ENCODE measurements around the gene CLTB.
"Not testable (repeated sequence)": the region's sequence is repeated elsewhere in the genome, so short reads cannot be mapped to it uniquely, and the experiment has no call there.

CLTB gene

GRCh38 chr5:176426876-176427275 lies 10.5 kb upstream of the CLTB start:
- DNase-seq (ENCODE audit: low read depth in 2 of 2), result no peak

- no peak for DNase-seq (ENCODE audit: low read depth in 2 of 2)
These were observed 9.5 kb upstream of the CLTB start for GRCh38 chr5:176425791-176426190.

- no peak for DNase-seq (ENCODE audit: low read depth in 2 of 2)
These were observed 8.8 kb upstream of the CLTB start for GRCh38 chr5:176425138-176425537.

GRCh38 chr5:176424181-176424580 lies 7.8 kb upstream of the CLTB start:
- no peak for DNase-seq (ENCODE audit: low read depth in 2 of 2)

- DNase-seq (ENCODE audit: low read depth in 2 of 2), result no peak
These were observed 4.7 kb upstream of the CLTB start for GRCh38 chr5:176420972-176421544.

GRCh38 chr5:176420086-176420485 lies 3.7 kb upstream of the CLTB start:
- DNase-seq (ENCODE audit: low read depth in 2 of 2), result no peak

GRCh38 chr5:176418251-176418650 lies 1.9 kb upstream of the CLTB start:
- DNase-seq (ENCODE audit: low read depth in 2 of 2), result no peak

GRCh38 chr5:176416965-176417364 lies 626 bp upstream of the CLTB start:
- no peak for DNase-seq (ENCODE audit: low read depth in 2 of 2)

- DNase-seq (ENCODE audit: low read depth in 2 of 2), result no peak
These were observed 943 bp downstream of the CLTB start for GRCh38 chr5:176415240-176415951.

DNA sequence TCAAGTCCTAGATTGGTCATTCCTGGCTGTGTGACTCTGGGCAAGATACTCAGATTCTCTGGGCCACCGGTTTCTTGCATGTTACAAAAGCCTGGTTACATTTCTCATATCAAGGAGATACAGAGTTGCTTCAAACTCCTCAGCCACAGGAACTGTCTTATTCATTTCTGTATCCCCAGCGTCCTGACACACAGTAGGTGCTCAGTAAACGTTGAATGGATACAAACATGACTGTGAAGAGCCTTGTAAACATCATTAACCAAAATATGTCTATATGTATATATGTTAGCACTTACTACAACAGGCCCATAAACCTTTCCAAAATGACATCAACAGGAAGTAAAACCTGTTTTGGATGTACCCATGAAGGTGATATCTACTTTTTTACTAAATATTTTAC lies 1.6 kb downstream of the CLTB start:
- DNase-seq (ENCODE audit: low read depth in 2 of 2), result no peak

DNA sequence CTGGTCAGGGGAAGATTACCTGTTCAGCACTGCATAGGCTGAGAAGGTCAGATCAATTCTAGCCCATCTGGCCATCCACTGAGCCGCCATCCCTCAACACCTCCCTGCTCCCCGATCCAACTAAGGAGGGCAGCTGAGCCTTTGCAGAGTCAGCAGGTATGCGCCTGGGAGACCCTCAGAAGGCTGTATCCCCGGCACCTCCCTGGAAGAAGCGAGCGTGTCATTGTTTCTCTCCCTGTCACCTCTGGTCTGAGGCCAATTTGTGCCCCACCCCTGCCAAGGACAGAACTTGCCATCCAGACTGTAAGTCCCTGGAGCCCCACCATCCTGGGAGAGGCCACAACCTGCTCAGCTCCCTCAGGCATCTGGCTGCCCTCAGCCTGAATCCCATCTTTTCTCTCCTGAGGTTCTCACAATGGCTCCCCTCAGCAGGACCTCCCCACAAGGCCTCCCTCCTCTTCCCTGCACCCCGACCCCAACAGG lies 2.6 kb downstream of the CLTB start:
- DNase-seq (ENCODE audit: low read depth in 2 of 2), result no peak

DNA sequence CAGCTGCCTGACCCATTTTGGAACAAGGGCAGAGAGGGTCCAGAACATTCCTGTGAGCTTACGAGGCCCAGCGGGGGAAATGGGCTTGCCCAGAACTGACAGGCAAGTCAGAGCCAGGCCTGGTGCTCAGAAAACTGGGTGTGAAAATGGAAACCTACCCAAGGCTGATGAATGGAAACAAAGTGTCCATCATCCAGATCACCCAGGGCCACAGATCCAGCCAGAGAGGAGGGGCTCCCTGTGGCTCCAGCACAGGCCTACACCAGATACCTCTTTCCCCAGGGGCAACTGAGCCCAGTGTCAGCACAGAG lies 3.1 kb downstream of the CLTB start:
- no peak for DNase-seq (ENCODE audit: low read depth in 2 of 2)

- no peak for DNase-seq (ENCODE audit: low read depth in 2 of 2)
These were observed 3.7 kb downstream of the CLTB start for GRCh38 chr5:176412517-176413254.

- DNase-seq (ENCODE audit: low read depth in 2 of 2), result no peak
These were observed 5.7 kb downstream of the CLTB start for GRCh38 chr5:176410486-176411180.

GRCh38 chr5:176409765-176410164 lies 6.6 kb downstream of the CLTB start:
- no peak for DNase-seq (ENCODE audit: low read depth in 2 of 2)

- DNase-seq (ENCODE audit: low read depth in 2 of 2), result no peak
These were observed 7.7 kb downstream of the CLTB start for GRCh38 chr5:176408590-176408989.

DNA sequence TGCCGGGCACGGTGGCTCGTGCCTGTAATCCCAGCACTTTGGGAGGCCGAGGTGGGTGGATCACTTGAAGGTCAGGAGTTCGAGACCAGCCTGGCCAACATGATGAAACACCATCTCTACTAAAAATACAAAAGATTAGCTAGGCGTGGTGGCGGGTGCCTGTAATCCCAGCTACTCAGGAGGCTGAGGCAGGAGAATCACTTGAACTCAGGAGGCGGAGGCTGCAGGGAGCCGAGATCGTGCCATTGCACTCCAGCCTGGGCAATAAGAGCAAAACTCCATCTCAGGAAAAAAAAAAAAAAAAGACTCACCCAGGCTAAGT lies 8.1 kb downstream of the CLTB start:
- DNase-seq (ENCODE audit: low read depth in 2 of 2), result not testable (repeated sequence)

- no peak for DNase-seq (ENCODE audit: low read depth in 2 of 2)
These were observed 8.7 kb downstream of the CLTB start for GRCh38 chr5:176407456-176408251.

DNA sequence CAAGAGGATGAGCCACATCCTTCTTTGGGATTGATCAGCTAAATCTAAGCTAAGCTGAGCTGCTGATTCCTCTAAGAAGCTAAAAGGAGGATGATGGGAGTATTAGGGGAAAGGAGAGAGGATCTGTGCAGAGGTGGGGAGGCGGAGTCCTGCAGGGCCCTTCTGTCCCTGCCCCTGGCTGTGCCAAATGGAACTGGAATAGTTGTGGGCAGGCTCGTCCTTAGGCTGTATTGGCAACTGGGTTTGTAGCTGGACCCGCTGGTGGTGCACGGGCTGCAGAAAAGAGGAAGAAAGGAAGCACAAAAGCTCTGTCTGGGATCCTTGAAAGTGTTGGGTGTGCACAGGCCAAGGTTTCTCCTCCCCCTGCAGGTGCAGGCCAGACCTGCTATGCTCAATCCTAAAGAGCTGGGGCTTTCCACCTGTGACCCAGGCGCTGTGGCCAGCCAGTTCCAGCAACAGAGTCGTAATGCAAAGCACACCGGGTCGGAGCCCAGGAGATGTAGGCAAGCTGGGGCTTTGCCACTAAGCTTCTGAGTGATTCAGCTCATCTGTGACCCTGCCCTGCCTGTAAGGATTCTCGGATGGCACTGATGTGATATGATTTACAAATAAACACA lies 9.8 kb downstream of the CLTB start:
- no peak for DNase-seq (ENCODE audit: low read depth in 2 of 2)

DNA sequence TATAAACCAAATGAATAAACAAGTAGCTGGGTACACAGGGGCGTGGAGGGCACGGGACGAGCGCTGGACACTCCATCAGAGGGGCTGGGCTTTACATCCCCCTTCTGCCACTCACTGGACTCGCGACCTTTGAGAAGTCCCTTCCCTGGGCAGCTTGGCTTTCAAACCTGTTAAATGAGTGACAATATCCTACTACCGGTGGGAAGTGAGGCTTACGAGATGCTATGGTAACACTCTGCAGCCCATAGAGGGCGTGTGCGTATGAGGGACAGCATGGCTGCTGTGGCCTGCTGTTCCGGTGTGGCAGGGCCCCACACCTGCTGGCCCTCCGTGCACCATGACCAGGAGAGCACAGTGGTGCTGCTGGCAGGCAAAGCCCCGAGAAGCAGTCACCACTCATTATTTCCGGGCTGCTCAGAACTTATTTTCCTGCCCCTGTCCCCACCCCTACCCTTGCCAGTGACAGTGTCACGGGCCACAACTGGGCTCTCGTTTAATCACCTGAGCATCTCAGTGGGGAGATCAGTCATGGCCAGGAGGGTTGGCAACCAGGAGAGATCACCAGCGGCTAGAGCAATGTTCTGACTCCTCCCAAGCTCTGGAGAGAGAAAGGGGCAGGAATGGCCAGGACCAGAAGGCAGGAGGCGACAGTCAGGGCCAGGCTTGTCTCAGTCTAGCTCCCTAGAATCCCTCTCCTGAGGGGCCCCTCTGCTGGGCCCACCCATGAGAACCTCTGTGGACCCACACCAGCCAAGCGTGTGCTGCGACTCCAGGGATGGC lies 10.5 kb downstream of the CLTB start:
- DNase-seq (ENCODE audit: low read depth in 2 of 2), result no peak
